K562 (cell line): ENCODE results near the gene TNFAIP1. TPM values are rescaled to one million over a fixed set of nuclear protein-coding genes. Genes with fewer than 3 reads are reported as not detected.

ENCODE experiments used
- ATAC-seq: fragments of 200-7000 bp; cut with Tn5 transposase; 3 replicates; pipeline ENCODE4 v1.9.1; 2020; ENCODE audit warnings: moderate library complexity
- BruUV-seq: library from RNA; stranded (reverse); fragments of 400-500 nt; replicated peaks from 2 replicates; lab custom pipeline; 2021; lab: Mats Ljungman, UMichigan
- CTCF ChIA-PET: fragments of 300-600 bp; formaldehyde crosslinking; extraction: SDS; loops from one replicate; lab custom pipeline; 2021; ENCODE audit warnings: low intra/inter-chr PET ratio; lab: Yijun Ruan, JAX
- POLR2A ChIA-PET: fragments of 300-600, 350-650 bp; sonication (Branson Sonifier 250); formaldehyde crosslinking; extraction: SDS; loops from one replicate; lab custom pipeline; 2021; ENCODE audit warnings: antibody characterized with exemption, inconsistent platforms; lab: Yijun Ruan, JAX
- DNase-seq, 4 experiments: peaks; one replicate each; pipeline versions ENCODE4 v3.0.0 to v3.0.0-alpha.2; 2011 to 2018; ENCODE audit warnings: low spot score in 3 of 4, mixed read lengths in 3 of 4; ENCODE audit errors: extremely low read depth in 1 of 4
- FAIRE-seq: peaks from 2 replicates; lab custom pipeline; 2011; peaks lifted over from hg19 to GRCh38; lab: Jason Lieb, UNC
- H2AFZ ChIP-seq: 2 replicates; pipeline ENCODE4 v1.6.0; 2011; ENCODE audit warnings: low read depth, low read length, control low read depth, inconsistent platforms
- H3K27ac ChIP-seq: fragments of 200-600 bp; 3 replicates; pipeline ENCODE4 v1.8.0; 2011; ENCODE audit warnings: low read depth, mild to moderate bottlenecking, control low read depth, inconsistent platforms, low read length, moderate library complexity, mixed read lengths; ENCODE audit errors: extremely low read depth
- H3K27me3 ChIP-seq, 2 experiments: fragments of 300-600 bp in 1 of 2; 2 replicates in 1 of 2; 3 replicates in 1 of 2; pipeline versions ENCODE4 v1.6.0 to v1.8.0; 2011; ENCODE audit warnings: inconsistent platforms in 2 of 2, low read length in 2 of 2, mild to moderate bottlenecking in 1 of 2, mixed read lengths in 1 of 2, moderate library complexity in 1 of 2; ENCODE audit not compliant: control insufficient read depth in 2 of 2, insufficient read depth in 2 of 2
- H3K36me3 ChIP-seq: fragments of 300-600 bp; 3 replicates; pipeline ENCODE4 v1.8.0; 2011; ENCODE audit warnings: mild to moderate bottlenecking, low read length, inconsistent platforms; ENCODE audit not compliant: control insufficient read depth, insufficient read depth
- H3K4me1 ChIP-seq, 2 experiments: fragments of 200-600 bp in 1 of 2; replicated peaks in 1 of 2; 2 replicates in 1 of 2; 3 replicates in 1 of 2; pipeline versions ENCODE4 v1.5.1 to v1.8.0; 2011; ENCODE audit warnings: inconsistent platforms in 2 of 2, low read length in 2 of 2, mild to moderate bottlenecking in 1 of 2, mixed read lengths in 1 of 2, moderate library complexity in 1 of 2; ENCODE audit not compliant: control insufficient read depth in 2 of 2, insufficient read depth in 2 of 2
- H3K4me2 ChIP-seq: 2 replicates; pipeline ENCODE4 v1.6.1; 2011; ENCODE audit warnings: low read length, control low read depth, inconsistent platforms, mixed read lengths; ENCODE audit not compliant: insufficient read depth
- H3K4me3 ChIP-seq: fragments of 200-600 bp; sonication (generic), shearing (Covaris generic); 2 replicates; pipeline ENCODE4 v1.5.1; 2016; ENCODE audit warnings: control low read depth, inconsistent platforms
- H3K79me2 ChIP-seq: fragments of 200-600 bp; 3 replicates; pipeline ENCODE4 v1.8.0; 2011; ENCODE audit warnings: low read length, inconsistent platforms; ENCODE audit not compliant: control insufficient read depth, insufficient read depth
- H3K9ac ChIP-seq, 2 experiments: 2 replicates each; pipeline versions ENCODE4 v1.6.0 to v1.6.1; 2011; ENCODE audit warnings: low read depth in 2 of 2, low read length in 2 of 2, control low read depth in 1 of 2, inconsistent platforms in 1 of 2, mild to moderate bottlenecking in 1 of 2, mixed read lengths in 1 of 2; ENCODE audit not compliant: insufficient read depth in 1 of 2
- H3K9me1 ChIP-seq: one replicate; pipeline ENCODE4 v1.6.0; 2011; ENCODE audit warnings: inconsistent platforms, mild to moderate bottlenecking, low read length, moderate library complexity; ENCODE audit not compliant: control insufficient read depth, insufficient read depth
- H3K9me3 ChIP-seq: replicated peaks from 2 replicates; pipeline ENCODE4 v1.5.1; 2011; ENCODE audit warnings: low read depth, low read length, inconsistent platforms; ENCODE audit not compliant: control insufficient read depth, insufficient read depth
- H4K20me1 ChIP-seq: replicated peaks from 2 replicates; pipeline ENCODE4 v1.6.1; 2011; ENCODE audit warnings: low read length, inconsistent platforms, mixed read lengths; ENCODE audit not compliant: control insufficient read depth, insufficient read depth
- ARID1B ChIP-seq: fragments of 450-650 bp; IDR thresholded peaks from 2 replicates; pipeline ENCODE4 v1.6.1; 2016; ENCODE audit warnings: antibody characterized with exemption, mild to moderate bottlenecking, inconsistent platforms
- CBFA2T3 ChIP-seq: fragments of 450-650 bp; IDR thresholded peaks from 2 replicates; pipeline ENCODE4 v1.6.1; 2017
- CTBP1 ChIP-seq: fragments of 450-650 bp; IDR thresholded peaks from 2 replicates; pipeline ENCODE4 v1.6.1; 2016; ENCODE audit warnings: borderline replicate concordance
- LARP7 ChIP-seq: fragments of 450-650 bp; IDR thresholded peaks from 2 replicates; pipeline ENCODE4 v1.6.1; 2016
- NFATC3 ChIP-seq: fragments of 450-650 bp; IDR thresholded peaks from 2 replicates; pipeline ENCODE4 v1.6.1; 2017; ENCODE audit warnings: mild to moderate bottlenecking
- SNIP1 ChIP-seq: fragments of 450-650 bp; IDR thresholded peaks from 2 replicates; pipeline ENCODE4 v1.7.1; 2017; ENCODE audit warnings: low read depth, mild to moderate bottlenecking
- SRF ChIP-seq, 2 experiments: fragments of 250-450, 450-650 bp in 1 of 2; sonication (Bioruptor Pico) in 1 of 2; sonication (generic) in 1 of 2; formaldehyde crosslinking; IDR thresholded peaks; 2 replicates each; pipeline versions ENCODE4 v1.5.0 to v1.5.1; 2020 to 2022; ENCODE audit warnings: mild to moderate bottlenecking in 1 of 2, missing genetic modification reagents in 1 of 2
- ZNF586 ChIP-seq: fragments of 450-650 bp; formaldehyde crosslinking; conservative IDR thresholded peaks from 2 replicates; pipeline ENCODE4 v1.4.0; 2020; ENCODE audit warnings: mild to moderate bottlenecking, moderate library complexity
- WGBS: fragments of 100-300 bp; shearing (Covaris generic); methylation state at CpG from one replicate; pipeline ENCODE4 v1.1.6; 2016; ENCODE audit warnings: low coverage, mixed read lengths; ENCODE audit not compliant: insufficient coverage; ENCODE audit errors: missing lambda C conversion rate; 5-methylcytosine and 5-hydroxymethylcytosine counted together
- in situ Hi-C: fragments of 300-500 bp; cut with MboI; formaldehyde crosslinking; loops from 4 replicates; pipeline ENCODE4 v1.15.0; 2018; ENCODE audit warnings: inconsistent platforms, mixed read lengths
- intact Hi-C: fragments of 100-400 bp; cut with micrococcal nuclease; formaldehyde crosslinking; loops from 2 replicates; pipeline ENCODE4 v1.14.2; 2022
- polyA plus RNA-seq, 8 experiments: library from polyadenylated mRNA; depleted of rRNA in 4 of 8; stranded (reverse) in 5 of 8; unstranded in 3 of 8; fragments of >200 nt; fragmentation: Nextera tagmentation in 2 of 8; fragmentation: Illumina TruSeq in 1 of 8; extraction: Ambion mirVana in 2 of 8; extraction: Trizol in 1 of 8; gene quantifications; 2 replicates each; pipeline versions ENCODE4 v1.2.1 to v1.2.3, GENCODE V29; 2011 to 2014; ENCODE audit warnings: inconsistent platforms in 1 of 8, missing spikeins in 1 of 8
- total RNA-seq, 7 experiments: library from RNA; depleted of rRNA in 6 of 7; stranded (reverse); fragments of >200 nt in 6 of 7; fragmentation: Illumina TruSeq in 2 of 7; extraction: Trizol in 2 of 7; gene quantifications; 2 replicates each; pipeline versions ENCODE4 v1.2.1 to v1.2.3, GENCODE V29; 2011 to 2021; ENCODE audit warnings: low replicate concordance in 1 of 7

The TNFAIP1 gene
- total and polyA plus RNA-seq, 9 of the 15 experiments (the other 6 are each of a cell fraction or from before 2014, with no cell fraction given) = 2.1 to 20.1 (median 8.2) TPM

DNA sequence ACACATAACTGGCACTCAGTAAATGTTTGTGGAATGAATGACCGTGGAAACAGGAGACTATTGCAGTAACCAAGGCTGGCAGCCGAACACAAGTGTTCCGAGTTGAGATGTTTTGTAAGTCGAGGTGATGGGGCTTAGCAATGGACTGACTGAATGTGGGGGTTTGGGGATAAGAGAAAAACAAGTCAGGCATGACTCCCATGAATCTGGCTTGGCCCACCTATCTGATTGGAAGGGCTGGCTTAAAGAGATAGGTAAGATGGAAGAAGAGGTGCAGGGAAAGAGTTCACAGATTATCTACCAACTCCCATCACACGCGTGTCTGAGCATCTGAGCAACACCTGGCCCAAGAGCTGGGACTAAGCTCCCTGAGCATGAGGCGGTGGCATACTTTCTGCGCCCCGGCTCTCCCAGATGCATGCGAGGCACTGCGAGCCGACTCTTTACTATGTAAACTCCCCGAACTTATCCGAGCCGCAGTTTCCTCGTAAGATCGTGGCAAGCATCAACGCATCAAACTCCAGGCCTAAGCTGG, 828 bp upstream of the TNFAIP1 start:
- Histone ChIP-seq H3K4me2 (peak overlapping the region; percentile 98), H3K9me3 (no peaks in the 10 kb centered on the region), H3K27ac (peak overlapping the region; percentile 27; the same call in 2 of the 3 replicates), H3K4me3 (peak overlapping the region; percentile 95), H3K36me3 (peaks cover 20% of the 10 kb centered on the region; the same call in 2 of the 3 replicates), H3K79me2 (peaks cover 33% of the 10 kb centered on the region), H3K4me1 (peaks cover 19 to 20% of the 10 kb centered on the region in 2 experiments; a peak in 4 of 5 replicates), H3K9ac (peak overlapping the region; percentile 75 to 92), H4K20me1 (peaks cover 14% of the 10 kb centered on the region), H3K27me3 (no peaks in the 10 kb centered on the region), H3K9me1 (no peaks in the 10 kb centered on the region), H2AFZ (peak overlapping the region; percentile 88)
- DNase-seq (no peak), ATAC-seq (no peak), FAIRE-seq (no peak)
- TF ChIP-seq SRF (CRISPR knock-in tag; IDR thresholded peaks at IDR 0.05) (0 out of 4 replicates have a peak, but pooled peaks of 1 of the 2 experiments have one; percentile 3), CBFA2T3 (peak; percentile 51), SNIP1 (peak; percentile 39; the same call in 1 of the 2 replicates), NFATC3 (peak; percentile 88), ZNF586 (CRISPR knock-in tag) (no peak), ARID1B (peak; percentile 18; the same call in 1 of the 2 replicates), LARP7 (no peak), CTBP1 (0 out of 2 replicates have a peak, but pooled peaks have one; percentile 24)
- intact Hi-C loops = loop anchor here (2.0 kb wide), 1 partner anchor 16 kb away; the partner anchor contains the start of gene TMEM97
- TSS peak; percentile 44 for BruUV-seq
- 2% methylated on average over 18 of the region's 18 CpGs for WGBS
- ChIA-PET CTCF (no interaction called here), POLR2A (interaction anchor here (0.7 to 6.5 kb wide), 15 partner anchors 9 to 129 kb away, joined by 3 to 62 read pairs (median 5); partner anchors contain the start of genes POLDIP2 and TMEM97)
- in situ Hi-C loops = no loop called here
